GM12891 (cell line): ENCODE results near the gene USP34.

Source experiments
- PAX5 ChIP-seq: IDR thresholded peaks from 2 replicates; pipeline ENCODE4 v1.6.1; 2011; ENCODE audit warnings: low read length, moderate library complexity, mild to moderate bottlenecking; ENCODE audit not compliant: insufficient read depth, severe bottlenecking
- POLR2A ChIP-seq: IDR thresholded peaks from 2 replicates; pipeline ENCODE4 v1.6.1; 2011; ENCODE audit warnings: low read depth, low read length, control low read depth
- POLR2AphosphoS5 ChIP-seq: IDR thresholded peaks from 2 replicates; pipeline ENCODE4 v1.6.1; 2011; ENCODE audit warnings: low read depth, low read length, control low read depth
- POU2F2 ChIP-seq: IDR thresholded peaks from 2 replicates; pipeline ENCODE4 v1.6.1; 2011; ENCODE audit warnings: low read depth, mild to moderate bottlenecking, control low read depth, low read length, moderate library complexity
- SPI1 ChIP-seq: IDR thresholded peaks from 2 replicates; pipeline ENCODE4 v1.6.1; 2011; ENCODE audit warnings: low read depth, low read length, control low read depth
- TAF1 ChIP-seq: IDR thresholded peaks from 2 replicates; pipeline ENCODE4 v1.6.1; 2011; ENCODE audit warnings: low read depth, low read length, control low read depth

DNA sequence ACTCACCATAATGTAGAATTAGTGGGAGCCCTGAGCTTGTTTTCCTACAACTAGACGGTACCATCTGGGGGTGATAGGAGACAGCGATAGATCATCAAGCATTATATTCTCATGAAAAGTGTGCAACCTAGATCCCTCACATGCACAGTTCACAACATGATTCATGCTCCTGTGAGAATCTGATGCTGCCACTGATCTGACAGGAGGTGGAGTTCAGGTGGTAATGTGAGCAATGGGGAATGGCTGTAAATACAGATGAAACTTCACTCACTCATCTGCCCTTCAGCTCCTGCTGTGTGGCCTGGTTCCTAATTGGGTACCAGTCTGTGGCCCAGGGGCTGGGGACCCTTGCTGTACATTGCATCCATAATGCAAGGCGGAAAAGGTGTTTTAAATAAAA is 60.7 kb downstream of the USP34 start:
- TF ChIP-seq POLR2A: no peak
- no peak for TF ChIP-seq TAF1
- TF ChIP-seq SPI1: no peak
- no peak for TF ChIP-seq POLR2AphosphoS5
- TF ChIP-seq POU2F2: no peak
- no peak for TF ChIP-seq PAX5
